GM12873 (cell line): ENCODE measurements around the gene DUSP12.

ENCODE experiments used
- CTCF ChIP-seq: IDR thresholded peaks from 2 replicates; pipeline ENCODE4 v1.5.1; 2012; ENCODE audit warnings: low read depth, mild to moderate bottlenecking, moderate library complexity, low read length, control low read depth; ENCODE audit not compliant: insufficient read depth; ENCODE audit errors: missing control alignments

Gene DUSP12

GRCh38 chr1:161709373-161709772 is 40.2 kb upstream of the DUSP12 start:
- TF ChIP-seq CTCF, result no peak

- TF ChIP-seq CTCF, result no peak
These were observed 39.0 kb upstream of the DUSP12 start for GRCh38 chr1:161710560-161710959.

- TF ChIP-seq CTCF, result no peak
These were observed 30.8 kb upstream of the DUSP12 start for GRCh38 chr1:161718559-161719324.

GRCh38 chr1:161719325-161719611 is 30.3 kb upstream of the DUSP12 start:
- no peak for TF ChIP-seq CTCF

- TF ChIP-seq CTCF, result no peak
These were observed 29.2 kb upstream of the DUSP12 start for GRCh38 chr1:161720422-161720821.

- TF ChIP-seq CTCF, result no peak
These were observed 28.4 kb upstream of the DUSP12 start, which contains the start of gene FCRLB for GRCh38 chr1:161720956-161721737. FCRLB (plus strand) TSS chr1:161721544; CDS start chr1:161722673, 1,129 bp downstream.

GRCh38 chr1:161721738-161722343 is 27.7 kb upstream of the DUSP12 start:
- TF ChIP-seq CTCF, result no peak
